Sigmoid colon (tissue), 7 donors: ENCODE measurements around the gene VRK2. TPM values are rescaled to one million over a fixed set of nuclear protein-coding genes. Genes with fewer than 3 reads are reported as not detected.

Experiments used
- DNase-seq: peaks from one replicate; pipeline ENCODE4 v3.0.0-alpha.2; 2019
- H3K27ac ChIP-seq, 4 donors: fragments of 200-600 bp; sonication (generic); one replicate each; pipeline ENCODE4 v1.5.1; 2016 to 2019; ENCODE audit warnings: mild to moderate bottlenecking in 1 of 4
- H3K27me3 ChIP-seq, 3 donors: fragments of 200-600 bp; sonication (generic); one replicate each; pipeline ENCODE4 v1.5.1; 2019; ENCODE audit warnings: mild to moderate bottlenecking in 1 of 3
- H3K36me3 ChIP-seq, 4 donors: fragments of 200-600 bp; sonication (generic); one replicate each; pipeline ENCODE4 v1.5.1; 2016 to 2019
- H3K4me1 ChIP-seq, 4 donors: fragments of 200-600 bp; sonication (generic); one replicate each; pipeline ENCODE4 v1.5.1; 2017 to 2019
- H3K4me3 ChIP-seq, 4 donors: fragments of 200-600 bp; sonication (generic); one replicate each; pipeline ENCODE4 v1.5.1; 2017 to 2019; ENCODE audit warnings: mild to moderate bottlenecking in 2 of 4, moderate library complexity in 1 of 4
- H3K9me3 ChIP-seq, 4 donors: fragments of 200-600 bp in 3 of 4; sonication (generic) in 3 of 4; one replicate each; pipeline versions ENCODE4 v1.5.1 to v1.6.1; 2013 to 2019
- EP300 ChIP-seq, 4 donors: sonication (generic); formaldehyde crosslinking; IDR thresholded peaks; one replicate each; pipeline ENCODE4 v1.6.1; 2017; ENCODE audit warnings: antibody characterized with exemption in 4 of 4
- POLR2A ChIP-seq, 2 donors: fragments of 450-650 bp; IDR thresholded peaks; one replicate each; pipeline ENCODE4 v1.6.1; 2016; ENCODE audit warnings: antibody characterized with exemption in 2 of 2, mild to moderate bottlenecking in 2 of 2, moderate library complexity in 2 of 2
- POLR2AphosphoS5 ChIP-seq, 4 donors: sonication (generic); formaldehyde crosslinking; IDR thresholded peaks; one replicate each; pipeline ENCODE4 v1.6.1; 2017; ENCODE audit warnings: antibody characterized with exemption in 4 of 4
- whole genome bisulfite sequencing, 2 donors: extraction: QIAGEN DNeasy Blood & Tissue Kit; methylation state at CpG; one replicate each; pipeline ENCODE4 v1.1.7; 2013; 5-methylcytosine and 5-hydroxymethylcytosine counted together
- intact Hi-C: fragments of 100-400 bp; cut with DNase I; formaldehyde crosslinking; loops from one replicate; pipeline ENCODE4 v1.15.1; 2023
- polyA plus RNA-seq, 3 donors: library from polyadenylated mRNA; stranded (reverse); fragments of 200-250 nt; gene quantifications; one replicate each; pipeline ENCODE4 v1.2.3, GENCODE V29; 2013
- total RNA-seq, 4 donors: library from RNA; depleted of rRNA; stranded (reverse); fragments of >200 nt; gene quantifications; one replicate each; pipeline ENCODE4 v1.1.0, GENCODE V29; 2016
- TF ChIP-seq, protein P1 (sequence below), 4 experiments: fragments of 450-650 bp in 3 of 4; fragments of 200-600 bp in 1 of 4; IDR thresholded peaks; one replicate each; pipeline ENCODE4 v1.5.1; 2016 to 2019; ENCODE audit warnings: antibody characterized with exemption in 4 of 4, mild to moderate bottlenecking in 3 of 4, moderate library complexity in 2 of 4
- donor health status: healthy with polysubstance abuse.
- donor health status: Bipolar disorder and iron deficiency.
- donor health status: healthy.

Gene VRK2
- total and polyA plus RNA-seq, 7 donors: 6.6 to 32.8 (median 22.7) TPM

DNA sequence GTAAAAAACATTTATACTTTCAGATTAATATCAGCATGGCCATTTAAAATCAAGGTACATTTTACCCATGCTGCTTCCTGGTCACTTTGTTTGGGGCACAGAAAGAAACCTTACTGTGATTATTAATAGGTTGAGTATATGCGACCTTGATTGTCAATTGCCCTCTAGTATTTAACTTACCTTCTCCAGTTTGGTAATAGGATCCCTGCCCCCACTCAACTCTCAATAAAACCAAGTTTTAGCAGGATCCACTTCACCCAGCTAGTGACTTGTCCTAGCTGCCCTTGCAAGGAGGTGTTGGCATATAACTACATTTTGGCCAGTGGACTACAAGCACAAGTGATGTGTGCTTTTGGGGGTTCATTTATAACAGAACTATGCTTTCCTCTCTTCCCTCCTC lies 160.2 kb downstream of the VRK2 start:
- H3K36me3 ChIP-seq: peaks cover 0 to 8% (median 0%) of the 10 kb centered on the region in 4 donors
- no peak for DNase-seq
- TF ChIP-seq POLR2A (IDR thresholded peaks at IDR 0.05): no peak
- TF ChIP-seq EP300 (IDR thresholded peaks at IDR 0.05): no peak
- TF ChIP-seq, protein P1, sequence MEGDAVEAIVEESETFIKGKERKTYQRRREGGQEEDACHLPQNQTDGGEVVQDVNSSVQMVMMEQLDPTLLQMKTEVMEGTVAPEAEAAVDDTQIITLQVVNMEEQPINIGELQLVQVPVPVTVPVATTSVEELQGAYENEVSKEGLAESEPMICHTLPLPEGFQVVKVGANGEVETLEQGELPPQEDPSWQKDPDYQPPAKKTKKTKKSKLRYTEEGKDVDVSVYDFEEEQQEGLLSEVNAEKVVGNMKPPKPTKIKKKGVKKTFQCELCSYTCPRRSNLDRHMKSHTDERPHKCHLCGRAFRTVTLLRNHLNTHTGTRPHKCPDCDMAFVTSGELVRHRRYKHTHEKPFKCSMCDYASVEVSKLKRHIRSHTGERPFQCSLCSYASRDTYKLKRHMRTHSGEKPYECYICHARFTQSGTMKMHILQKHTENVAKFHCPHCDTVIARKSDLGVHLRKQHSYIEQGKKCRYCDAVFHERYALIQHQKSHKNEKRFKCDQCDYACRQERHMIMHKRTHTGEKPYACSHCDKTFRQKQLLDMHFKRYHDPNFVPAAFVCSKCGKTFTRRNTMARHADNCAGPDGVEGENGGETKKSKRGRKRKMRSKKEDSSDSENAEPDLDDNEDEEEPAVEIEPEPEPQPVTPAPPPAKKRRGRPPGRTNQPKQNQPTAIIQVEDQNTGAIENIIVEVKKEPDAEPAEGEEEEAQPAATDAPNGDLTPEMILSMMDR (IDR thresholded peaks at IDR 0.05): no peak
- no peak for TF ChIP-seq POLR2AphosphoS5 (IDR thresholded peaks at IDR 0.05)
- intact Hi-C loops: no loop called here
- H3K27ac ChIP-seq: no peak overlapping the region
- WGBS, 2 donors: 93 to 98% methylated on average over 1 of the region's 1 CpG
- no peak overlapping the region for H3K4me3 ChIP-seq
- H3K27me3 ChIP-seq: no peaks in the 10 kb centered on the region
- H3K4me1 ChIP-seq: no peaks in the 10 kb centered on the region
- no peaks in the 10 kb centered on the region for H3K9me3 ChIP-seq

DNA sequence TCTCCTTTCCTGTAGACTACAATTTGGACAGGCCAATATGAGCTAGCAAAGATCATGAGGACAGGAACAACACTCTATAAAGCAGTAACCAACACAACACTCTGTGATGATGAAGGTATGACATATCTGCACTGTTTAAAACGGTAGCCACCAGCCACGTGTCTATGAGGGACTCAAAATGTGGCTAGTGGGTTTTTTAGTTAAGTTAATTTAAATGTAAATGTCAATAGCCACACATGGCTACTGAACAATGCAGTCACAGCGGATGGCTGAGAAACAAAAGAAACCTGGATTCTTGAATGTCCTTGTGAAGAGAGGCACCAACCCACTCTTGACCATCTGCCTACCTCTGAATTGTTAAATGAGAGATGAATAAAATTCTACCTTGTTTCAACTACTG lies 160.6 kb downstream of the VRK2 start:
- H3K36me3 ChIP-seq: peaks cover 0 to 11% (median 0%) of the 10 kb centered on the region in 4 donors
- H3K4me3 ChIP-seq: no peak overlapping the region
- intact Hi-C loops: no loop called here
- no peaks in the 10 kb centered on the region for H3K27me3 ChIP-seq
- no peak for DNase-seq
- H3K4me1 ChIP-seq: no peaks in the 10 kb centered on the region
- 94 to 96% methylated on average over 3 of the region's 3 CpGs for WGBS, 2 donors
- TF ChIP-seq POLR2A (IDR thresholded peaks at IDR 0.05) (no peak), POLR2AphosphoS5 (IDR thresholded peaks at IDR 0.05) (no peak), EP300 (IDR thresholded peaks at IDR 0.05) (no peak)
- TF ChIP-seq, protein P1 (IDR thresholded peaks at IDR 0.05): no peak
- no peaks in the 10 kb centered on the region for H3K9me3 ChIP-seq
- H3K27ac ChIP-seq: no peak overlapping the region

Other genes starting within 250 kb of the VRK2 start
- 10 to 100 TPM; 11.9 to 38.3 (median 22.8) TPM for gene FANCL, start 194.5 kb downstream of the VRK2 start, total RNA-seq
- gene FANCL, start 194.5 kb downstream of the VRK2 start, polyA plus RNA-seq: 10 to 100 TPM in 1 of 3 donors, 1 to 10 TPM in 2; 7.2 to 14.5 (median 7.2) TPM